NCI-H146 (cell line): ENCODE data around the gene RAB11FIP4.

Experiments
- DNase-seq: peaks from one replicate; lab custom pipeline; 2025; lab: John Stamatoyannopoulos, UW

Gene RAB11FIP4

GRCh38 chr17:31411707-31412285, 20.3 kb downstream of the RAB11FIP4 start:
- DNase-seq = no peak

- no peak for DNase-seq
These were observed 21.0 kb downstream of the RAB11FIP4 start for GRCh38 chr17:31412511-31412910.

GRCh38 chr17:31413081-31413799, 21.8 kb downstream of the RAB11FIP4 start:
- DNase-seq = no peak

- no peak for DNase-seq
These were observed 22.5 kb downstream of the RAB11FIP4 start for GRCh38 chr17:31413874-31414549.

GRCh38 chr17:31414550-31414918, 23.1 kb downstream of the RAB11FIP4 start:
- no peak for DNase-seq

GRCh38 chr17:31415004-31415454, 23.6 kb downstream of the RAB11FIP4 start:
- DNase-seq = no peak

GRCh38 chr17:31415640-31416502, 24.4 kb downstream of the RAB11FIP4 start:
- no peak for DNase-seq

GRCh38 chr17:31416503-31416923, 25.0 kb downstream of the RAB11FIP4 start:
- peak; percentile 27 for DNase-seq

- DNase-seq = no peak
These were observed 25.7 kb downstream of the RAB11FIP4 start for GRCh38 chr17:31417051-31417792.

GRCh38 chr17:31418773-31419350, 27.4 kb downstream of the RAB11FIP4 start:
- DNase-seq = no peak

GRCh38 chr17:31422443-31422842, 31.0 kb downstream of the RAB11FIP4 start:
- no peak for DNase-seq

- no peak for DNase-seq
These were observed 33.4 kb downstream of the RAB11FIP4 start for GRCh38 chr17:31424944-31425281.

GRCh38 chr17:31425282-31426040, 34.0 kb downstream of the RAB11FIP4 start:
- peak; percentile 66 for DNase-seq

GRCh38 chr17:31427684-31428083, 36.2 kb downstream of the RAB11FIP4 start:
- DNase-seq = no peak

- no peak for DNase-seq
These were observed 36.6 kb downstream of the RAB11FIP4 start for GRCh38 chr17:31428111-31428510.

- DNase-seq = no peak
These were observed 37.0 kb downstream of the RAB11FIP4 start for GRCh38 chr17:31428512-31428911.

- peak; percentile 73 for DNase-seq
These were observed 39.8 kb downstream of the RAB11FIP4 start for GRCh38 chr17:31431098-31431851.

GRCh38 chr17:31431852-31432658, 40.6 kb downstream of the RAB11FIP4 start:
- DNase-seq = peak; percentile 96
